Cerebellar cortex (tissue), 1 donor: ENCODE results near the gene SURF4.
"Not testable (repeated sequence)": the region's sequence is repeated elsewhere in the genome, so short reads cannot be mapped to it uniquely, and the experiment has no call there.

Experiments used
- DNase-seq: peaks from one replicate; pipeline ENCODE4 v3.0.0-alpha.2; 2015; ENCODE audit warnings: low spot score

Gene SURF4

GRCh38 chr9:133397370-133397769, 21.5 kb upstream of the SURF4 start:
- no peak for DNase-seq

GRCh38 chr9:133396952-133397351, 21.1 kb upstream of the SURF4 start:
- DNase-seq: peak; percentile 42

GRCh38 chr9:133394687-133395271, 18.9 kb upstream of the SURF4 start:
- no peak for DNase-seq

GRCh38 chr9:133393399-133393798, 17.5 kb upstream of the SURF4 start:
- no peak for DNase-seq

GRCh38 chr9:133392308-133392707, 16.4 kb upstream of the SURF4 start:
- not testable (repeated sequence) for DNase-seq

GRCh38 chr9:133391449-133391848, 15.6 kb upstream of the SURF4 start:
- DNase-seq: not testable (repeated sequence)

GRCh38 chr9:133390713-133391112, 14.9 kb upstream of the SURF4 start:
- DNase-seq: no peak

- DNase-seq: no peak
Observed at GRCh38 chr9:133389562-133389961, 13.7 kb upstream of the SURF4 start.

GRCh38 chr9:133389025-133389557, 13.2 kb upstream of the SURF4 start:
- DNase-seq: no peak

GRCh38 chr9:133387680-133388079, 11.8 kb upstream of the SURF4 start:
- no peak for DNase-seq

- no peak for DNase-seq
Observed at GRCh38 chr9:133386338-133386737, 10.5 kb upstream of the SURF4 start.

- DNase-seq: no peak
Observed at GRCh38 chr9:133385452-133385851, 9.6 kb upstream of the SURF4 start.

- DNase-seq: no peak
Observed at GRCh38 chr9:133384736-133385321, 9.0 kb upstream of the SURF4 start.

- no peak for DNase-seq
Observed at GRCh38 chr9:133383438-133383837, 7.6 kb upstream of the SURF4 start.

- no peak for DNase-seq
Observed at GRCh38 chr9:133382507-133383141, 6.8 kb upstream of the SURF4 start.

- no peak for DNase-seq
Observed at GRCh38 chr9:133380734-133381133, 4.9 kb upstream of the SURF4 start.

GRCh38 chr9:133379153-133380086, 3.6 kb upstream of the SURF4 start:
- DNase-seq: no peak

- no peak for DNase-seq
Observed at GRCh38 chr9:133378408-133378962, 2.6 kb upstream of the SURF4 start.

- peak; percentile 41 for DNase-seq
Observed at GRCh38 chr9:133377721-133378216, 1.9 kb upstream of the SURF4 start.

- DNase-seq: not testable (repeated sequence)
Observed at GRCh38 chr9:133377280-133377679, 1.4 kb upstream of the SURF4 start.

GRCh38 chr9:133375116-133375723, 640 bp downstream of the SURF4 start:
- DNase-seq: no peak
